Activated CD8-positive, alpha-beta memory T cell treated with anti-CD3 and anti-CD28 coated beads for 36 hours (primary cell): Measurements from ENCODE around the gene MLLT3. TPM values are rescaled to one million over a fixed set of nuclear protein-coding genes. Genes with fewer than 3 reads are reported as not detected.
"Not testable (repeated sequence)": the region's sequence is repeated elsewhere in the genome, so short reads cannot be mapped to it uniquely, and the experiment has no call there.

Experiments used
- CTCF ChIA-PET: fragments of 350-600 bp; sonication (Branson Sonifier 250); formaldehyde crosslinking; loops from one replicate; lab custom pipeline; 2021; ENCODE audit warnings: antibody characterized with exemption; lab: Charles Lee
- POLR2A ChIA-PET: fragments of 350-600 bp; sonication (Branson Sonifier 250); formaldehyde crosslinking; loops from one replicate; lab custom pipeline; 2021; ENCODE audit warnings: antibody characterized with exemption; lab: Charles Lee
- total RNA-seq, 2 experiments: library from RNA; stranded (reverse); gene quantifications; one replicate each; pipeline ENCODE4 v1.2.3, GENCODE V29; 2021

The MLLT3 gene
- total RNA-seq, 2 experiments from 2014 or later: 41.5 to 41.8 TPM

DNA sequence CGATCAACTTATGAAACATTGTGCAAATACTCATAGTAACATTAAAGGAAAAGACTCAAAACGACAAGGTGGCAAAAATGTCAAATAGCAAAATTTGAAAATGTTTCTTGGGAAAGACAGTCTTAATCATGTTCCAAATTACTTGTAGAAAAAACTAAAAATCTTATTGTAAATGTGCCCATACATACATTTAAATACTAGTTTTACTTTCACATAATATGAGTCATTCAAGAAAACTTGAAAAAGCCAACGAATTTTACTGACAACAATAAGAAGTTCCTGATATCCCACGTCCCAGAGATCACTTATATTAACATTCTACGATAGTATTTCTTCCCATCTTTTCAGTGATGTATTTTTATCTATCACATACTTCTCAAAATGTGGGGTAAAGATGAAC, 13.7 kb downstream of the MLLT3 start:
- POLR2A ChIA-PET: no interaction called here

GRCh38 chr9:20606652-20607051, 15.6 kb downstream of the MLLT3 start:
- ChIA-PET POLR2A (interaction anchor here (0.6 to 0.8 kb wide), 2 partner anchors 12 to 78 kb away, joined by 3 read pairs; no protein-coding TSS in a partner anchor), CTCF (no interaction called here)

More for the DNA sequence above, 13.7 kb downstream of the MLLT3 start:
- CTCF ChIA-PET: no interaction called here

GRCh38 chr9:20604562-20604961, 17.7 kb downstream of the MLLT3 start:
- ChIA-PET CTCF (no interaction called here), POLR2A (interaction anchor here (0.7 kb wide), 1 partner anchor 17 kb away, joined by 5 read pairs; the partner anchor contains the start of gene MLLT3)

DNA sequence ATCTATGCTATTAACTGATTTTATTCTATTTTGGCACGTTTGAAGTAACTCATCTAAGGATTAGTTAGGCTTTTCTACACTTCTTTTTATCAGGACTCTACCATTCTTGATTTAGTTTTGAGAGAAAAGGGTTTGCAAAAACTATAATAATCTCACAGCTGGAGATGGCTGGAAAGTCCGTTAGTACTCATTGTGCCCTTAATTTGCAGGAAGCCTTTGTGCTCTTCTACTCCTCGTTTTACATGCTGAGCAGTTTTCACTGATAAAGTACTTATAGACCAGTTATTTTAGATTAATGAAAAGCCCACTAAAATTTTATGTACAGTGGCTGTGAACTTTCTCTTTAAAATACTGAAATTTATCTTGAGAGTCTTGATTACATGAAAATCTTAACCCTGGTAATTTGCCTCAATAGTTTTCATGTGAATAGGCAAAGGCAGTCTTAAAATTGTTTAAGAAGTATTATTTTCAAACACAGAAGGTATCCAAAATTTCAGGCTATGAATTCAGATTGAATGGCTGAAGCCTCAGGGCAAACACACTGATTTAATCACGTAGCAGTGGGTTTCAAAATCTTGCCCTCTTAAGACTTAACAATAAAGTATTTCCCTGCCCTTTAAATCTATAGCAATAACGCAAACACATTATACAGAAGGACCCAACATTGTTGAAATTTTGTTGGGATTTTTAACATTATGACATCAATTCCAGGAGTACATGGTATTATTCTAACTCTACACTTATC, 18.6 kb downstream of the MLLT3 start:
- POLR2A ChIA-PET: no interaction called here

DNA sequence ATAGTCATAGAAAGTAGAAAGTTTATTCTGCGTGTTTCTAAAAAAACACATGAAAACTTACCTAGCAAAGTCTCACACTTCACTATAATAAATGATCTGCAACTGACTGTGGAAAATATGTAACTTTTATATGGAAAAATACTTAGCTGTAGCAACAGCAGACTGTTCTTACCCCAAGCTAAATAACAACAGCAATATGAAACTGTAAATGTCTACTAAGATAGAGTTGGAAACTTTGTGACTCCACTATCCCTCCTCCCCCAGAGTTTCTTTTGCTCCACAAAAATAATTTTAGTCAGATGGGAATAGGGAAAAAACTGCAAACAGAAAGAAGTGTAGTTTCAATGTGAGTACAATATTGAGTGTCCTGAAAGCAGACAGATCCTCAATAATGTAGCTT, 21.0 kb downstream of the MLLT3 start:
- CTCF ChIA-PET: no interaction called here

More for the DNA sequence above, 18.6 kb downstream of the MLLT3 start:
- CTCF ChIA-PET: no interaction called here

GRCh38 chr9:20599195-20599594, 23.1 kb downstream of the MLLT3 start:
- ChIA-PET CTCF (interaction anchor here (0.7 kb wide), 1 partner anchor 44 kb away, joined by 3 read pairs; no protein-coding TSS in a partner anchor), POLR2A (no interaction called here)

More for the DNA sequence above, 21.0 kb downstream of the MLLT3 start:
- POLR2A ChIA-PET: no interaction called here

DNA sequence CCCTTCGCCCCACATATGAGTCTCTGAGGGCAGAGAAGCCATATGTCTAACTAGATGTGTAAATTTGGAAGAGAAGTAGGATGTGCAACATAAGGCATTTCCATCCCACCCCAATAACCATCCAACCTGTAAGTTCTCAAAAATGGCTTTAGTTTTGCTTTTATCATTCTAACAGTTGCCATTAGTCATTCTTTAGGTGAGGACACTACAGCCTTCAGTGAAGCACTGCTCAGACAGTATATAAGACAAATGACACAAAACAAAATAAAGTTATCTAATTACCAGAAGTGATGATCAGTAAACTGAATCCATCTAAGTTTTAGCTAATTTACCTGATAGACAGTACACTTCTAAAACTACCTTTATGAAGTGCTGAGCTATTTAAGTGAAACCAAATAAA, 23.9 kb downstream of the MLLT3 start:
- ChIA-PET POLR2A (no interaction called here), CTCF (no interaction called here)

GRCh38 chr9:20597862-20598261, 24.4 kb downstream of the MLLT3 start:
- ChIA-PET CTCF (interaction anchor here (0.5 kb wide), 1 partner anchor 52 kb away, joined by 4 read pairs; no protein-coding TSS in a partner anchor), POLR2A (no interaction called here)

DNA sequence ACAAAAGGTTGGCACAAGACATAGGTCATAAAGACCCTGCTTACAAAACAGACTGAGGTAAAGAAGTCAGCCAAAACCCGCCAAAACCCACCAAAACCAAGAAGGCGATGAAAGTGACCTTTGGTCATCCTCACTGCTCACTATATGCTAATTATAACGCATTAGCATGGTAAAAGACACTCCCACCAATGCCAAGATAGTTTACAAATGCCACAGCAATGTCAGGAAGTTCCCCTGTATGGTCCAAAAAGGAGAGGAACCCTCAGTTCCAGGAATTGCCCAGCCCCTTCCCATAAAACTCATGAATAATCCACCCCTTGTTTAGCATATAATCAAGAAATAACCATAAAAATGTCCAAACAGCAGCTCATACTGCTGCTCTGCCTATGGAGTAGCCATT, 27.7 kb downstream of the MLLT3 start:
- ChIA-PET POLR2A (no interaction called here), CTCF (no interaction called here)

GRCh38 chr9:20593537-20593936, 28.8 kb downstream of the MLLT3 start:
- CTCF ChIA-PET: no interaction called here
- POLR2A ChIA-PET: no interaction called here

DNA sequence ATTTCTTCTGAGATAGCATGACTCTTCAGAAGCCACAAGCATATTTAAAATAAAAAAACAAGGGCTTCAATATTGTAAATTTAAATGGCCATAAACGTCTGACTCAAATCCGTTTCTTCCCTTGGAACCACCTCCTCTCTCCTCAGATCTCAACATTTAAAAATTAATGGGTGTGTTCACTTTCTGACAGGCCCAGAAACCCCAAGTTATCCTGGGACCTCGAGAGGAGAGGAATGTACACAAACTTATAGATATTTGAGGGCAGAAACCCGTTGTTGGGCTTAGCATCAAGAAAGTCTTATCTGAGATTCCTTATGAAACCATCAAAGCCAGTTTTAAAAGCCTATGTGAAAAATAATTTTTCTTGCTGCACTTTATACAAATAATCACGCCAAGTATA, 29.2 kb downstream of the MLLT3 start:
- POLR2A ChIA-PET: no interaction called here
- CTCF ChIA-PET: no interaction called here

GRCh38 chr9:20592673-20593072, 29.6 kb downstream of the MLLT3 start:
- ChIA-PET POLR2A (no interaction called here), CTCF (no interaction called here)

GRCh38 chr9:20591223-20591622, 31.1 kb downstream of the MLLT3 start:
- CTCF ChIA-PET: no interaction called here
- POLR2A ChIA-PET: no interaction called here

- POLR2A ChIA-PET: no interaction called here
- CTCF ChIA-PET: no interaction called here
Measured at GRCh38 chr9:20584968-20585643, 37.2 kb downstream of the MLLT3 start.

- POLR2A ChIA-PET, CTCF ChIA-PET: not testable (repeated sequence)
Measured at GRCh38 chr9:20583088-20583487, 39.2 kb downstream of the MLLT3 start.

DNA sequence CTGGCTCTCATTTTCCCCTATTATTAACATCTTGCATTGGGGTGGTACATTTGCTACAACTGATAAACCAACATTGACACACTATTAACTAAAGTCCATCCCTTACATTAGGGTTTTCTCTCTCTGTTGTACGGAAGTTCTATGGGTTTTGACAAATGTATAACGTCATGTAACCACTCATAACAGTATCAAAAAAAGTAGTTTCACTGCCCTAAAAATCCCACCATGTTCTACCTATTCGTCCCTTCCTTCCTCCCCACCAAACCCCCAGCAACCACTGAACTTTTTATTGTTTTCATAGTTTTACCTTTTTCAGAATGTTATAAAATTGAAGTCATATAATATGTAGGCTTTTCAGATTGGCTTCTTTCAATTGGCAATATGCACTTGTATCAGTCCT, 40.1 kb downstream of the MLLT3 start:
- POLR2A ChIA-PET: interaction anchor here (0.6 kb wide), 1 partner anchor 224 kb away, joined by 3 read pairs; no protein-coding TSS in a partner anchor
- CTCF ChIA-PET: interaction anchor here (0.6 kb wide), 1 partner anchor 239 kb away, joined by 3 read pairs; no protein-coding TSS in a partner anchor

- POLR2A ChIA-PET: no interaction called here
- CTCF ChIA-PET: no interaction called here
Measured at GRCh38 chr9:20580673-20581072, 41.6 kb downstream of the MLLT3 start.

DNA sequence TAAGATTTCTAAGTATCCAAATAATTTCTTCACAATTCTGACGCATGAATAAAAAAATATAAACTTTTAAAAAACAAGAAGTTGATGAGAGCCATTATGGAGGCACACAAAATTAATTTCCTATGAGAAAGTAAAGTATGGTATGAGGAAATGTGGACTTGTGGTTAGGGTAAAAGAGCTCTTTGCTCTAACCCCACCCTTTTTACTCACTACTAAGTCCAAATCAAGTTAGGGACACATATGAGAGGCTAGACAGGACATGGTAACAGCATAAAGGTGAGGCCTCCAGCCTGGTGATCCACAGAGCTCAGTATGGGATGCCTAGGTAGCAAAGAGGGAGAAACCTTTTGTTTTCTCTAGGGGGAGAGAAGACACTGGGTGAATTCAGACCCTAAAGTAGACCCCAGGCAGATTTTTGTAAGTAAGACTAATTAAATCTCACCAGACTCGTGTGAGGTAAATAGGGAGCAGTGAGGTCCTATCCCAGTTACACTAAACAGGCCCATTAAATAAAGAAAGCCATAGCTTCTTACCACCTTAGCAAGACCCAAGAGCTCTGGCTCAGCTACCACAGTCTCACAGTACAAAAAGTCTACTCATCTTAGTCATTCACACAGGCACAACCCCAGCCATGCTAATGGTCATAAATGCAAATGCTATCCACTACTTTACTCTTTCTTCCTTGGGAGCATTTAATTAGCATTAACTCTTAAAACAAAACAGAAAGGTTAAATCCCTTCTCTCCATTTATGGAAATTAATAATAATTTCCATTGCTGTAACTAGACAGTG, 42.6 kb downstream of the MLLT3 start:
- ChIA-PET CTCF (interaction anchor here (1.3 kb wide), 1 partner anchor 43 kb away, joined by 4 read pairs; the partner anchor contains the start of gene MLLT3), POLR2A (no interaction called here)

- CTCF ChIA-PET: no interaction called here
Measured at GRCh38 chr9:20573023-20573422, 49.3 kb downstream of the MLLT3 start.

GRCh38 chr9:20570756-20571155, 51.5 kb downstream of the MLLT3 start:
- ChIA-PET POLR2A (no interaction called here), CTCF (no interaction called here)

More at GRCh38 chr9:20573023-20573422, 49.3 kb downstream of the MLLT3 start:
- POLR2A ChIA-PET: no interaction called here
